HuH-7 (cell line): Measurements from ENCODE around the gene ZKSCAN4.

ENCODE experiments used
- DNase-seq: peaks from one replicate; pipeline ENCODE4 v3.0.0; 2011; ENCODE audit warnings: low spot score

Gene ZKSCAN4

DNA sequence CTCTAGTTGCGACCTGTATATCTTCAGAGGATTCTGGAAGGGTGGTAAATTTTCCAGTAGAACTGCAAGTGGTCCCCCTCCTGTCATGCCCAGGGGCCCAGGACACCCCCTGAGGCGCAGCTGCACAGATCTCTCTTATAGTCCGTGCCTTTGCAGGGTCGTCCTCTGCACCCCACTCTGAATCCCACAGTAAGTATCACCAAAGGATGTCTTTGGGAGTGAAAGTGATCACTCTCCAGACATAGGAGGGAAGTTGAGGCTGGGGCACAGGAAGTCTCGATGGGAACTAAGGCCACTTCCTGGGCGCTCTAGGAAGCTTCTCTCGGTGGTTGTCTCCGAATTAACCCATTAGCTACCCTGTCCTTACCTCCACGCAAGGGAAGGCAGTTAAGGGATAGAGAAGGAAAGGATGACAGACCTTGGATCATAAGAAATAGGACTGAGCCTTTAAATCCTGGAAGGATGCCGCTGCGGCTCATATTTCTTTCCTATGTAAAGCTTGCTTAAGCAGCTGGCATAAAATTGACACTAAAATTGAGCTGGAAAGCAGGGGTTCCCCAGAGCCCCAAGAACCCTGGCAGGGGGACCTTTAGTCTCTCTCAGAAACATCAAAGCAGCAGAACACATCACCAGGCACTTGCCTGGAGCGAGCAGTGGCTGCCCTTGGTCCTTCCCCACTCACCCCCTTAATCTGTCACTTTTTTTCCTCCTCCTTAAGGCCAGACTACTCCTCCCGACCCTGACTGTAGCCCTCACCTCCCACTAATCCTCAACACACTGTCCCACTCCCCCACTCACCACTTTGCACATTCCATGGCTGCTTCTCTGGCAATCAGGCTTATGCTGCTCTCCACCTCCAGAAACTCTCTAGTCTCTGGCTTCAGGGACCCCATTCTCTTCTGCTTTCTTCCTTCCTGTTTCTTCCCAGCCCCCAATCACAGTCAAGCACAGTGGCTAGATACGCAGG lies at the start of gene ZKSCAN4:
Gene ZKSCAN4, minus strand, starts transcription at position 261 of the 967 bp plus-strand sequence. CDS start 289 bp downstream, outside the sequence.
- peak; percentile 78 for DNase-seq

DNA sequence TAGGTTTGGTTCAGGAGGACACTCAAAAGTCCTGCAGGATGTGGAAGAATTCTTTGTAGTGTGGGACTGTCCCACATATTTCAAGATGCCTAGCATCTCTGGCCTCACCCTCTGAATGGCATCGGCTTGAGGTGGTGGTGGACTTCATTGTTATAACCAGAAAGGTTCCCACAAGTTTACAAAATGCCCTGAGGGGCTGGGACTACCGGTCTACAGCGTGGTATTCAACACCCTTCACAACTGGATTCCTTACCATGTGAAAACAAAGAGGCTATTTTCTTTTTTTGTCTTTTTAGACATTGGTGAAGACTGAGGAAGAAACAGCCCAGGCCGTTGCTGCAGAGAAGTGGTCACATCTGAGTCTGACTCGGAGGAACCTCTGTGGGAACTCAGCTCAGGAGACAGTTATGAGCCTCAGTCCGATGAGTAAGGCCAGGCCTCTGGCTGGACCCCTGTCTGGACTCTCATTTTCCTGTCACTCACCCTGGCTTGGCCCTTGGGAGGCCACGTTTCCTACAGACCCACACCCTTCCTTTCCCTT lies 44.5 kb upstream of the ZKSCAN4 start:
- no peak for DNase-seq

DNA sequence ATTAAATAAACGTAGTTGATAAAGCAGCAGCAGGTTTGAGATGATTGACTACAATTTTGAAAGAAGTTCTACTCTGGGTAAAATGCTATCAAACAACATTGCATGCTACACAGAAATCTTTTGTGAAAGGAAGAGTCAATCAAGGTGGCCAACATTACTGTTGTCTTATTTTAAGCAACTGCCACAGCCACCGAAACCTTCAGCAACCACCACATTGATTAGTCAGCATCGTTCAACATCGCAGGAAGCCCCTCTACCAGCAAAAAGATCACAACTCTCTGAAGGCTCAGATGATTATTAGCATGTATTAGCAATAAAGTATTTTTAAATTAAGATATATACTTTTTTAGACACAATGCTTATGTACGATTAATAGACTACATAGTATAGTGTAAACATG lies 43.3 kb upstream of the ZKSCAN4 start:
- DNase-seq: no peak

DNA sequence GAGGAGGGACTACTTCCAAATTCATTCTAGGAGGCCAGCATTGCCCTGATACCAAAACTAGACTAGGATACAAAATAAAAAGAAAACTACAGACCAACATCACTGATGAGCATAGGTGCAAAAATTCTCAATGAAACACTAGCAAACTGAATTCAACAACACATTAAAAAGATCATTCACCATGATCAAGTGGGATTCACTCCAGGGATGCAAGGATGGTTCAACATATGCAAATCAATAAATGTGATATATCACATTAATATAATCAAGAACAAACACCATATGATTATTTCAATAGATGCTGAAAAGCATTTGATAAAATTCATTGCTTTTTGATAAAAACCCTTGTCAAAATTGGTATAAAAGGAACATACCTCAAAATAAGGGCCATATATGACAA lies 39.5 kb upstream of the ZKSCAN4 start:
- DNase-seq: no peak

DNA sequence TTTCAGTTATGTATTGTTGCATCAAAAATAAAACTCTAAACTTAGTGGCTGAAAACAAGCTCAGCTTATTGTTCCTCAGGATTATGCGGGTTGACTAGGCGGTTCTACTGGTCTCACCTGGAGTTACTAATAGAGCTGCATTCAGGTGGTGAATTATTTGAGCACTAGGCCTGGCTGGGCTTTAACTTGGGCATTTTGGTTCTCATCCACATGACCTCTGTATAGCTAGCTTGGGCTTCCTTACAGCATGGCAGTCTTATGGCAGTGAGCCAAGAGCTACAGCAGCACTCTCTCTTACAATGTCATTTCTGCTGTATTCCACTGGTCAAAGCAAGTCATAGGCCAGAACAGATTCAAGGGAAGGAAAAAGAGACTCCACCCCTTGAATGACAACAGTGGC lies 30.9 kb upstream of the ZKSCAN4 start:
- DNase-seq: no peak

DNA sequence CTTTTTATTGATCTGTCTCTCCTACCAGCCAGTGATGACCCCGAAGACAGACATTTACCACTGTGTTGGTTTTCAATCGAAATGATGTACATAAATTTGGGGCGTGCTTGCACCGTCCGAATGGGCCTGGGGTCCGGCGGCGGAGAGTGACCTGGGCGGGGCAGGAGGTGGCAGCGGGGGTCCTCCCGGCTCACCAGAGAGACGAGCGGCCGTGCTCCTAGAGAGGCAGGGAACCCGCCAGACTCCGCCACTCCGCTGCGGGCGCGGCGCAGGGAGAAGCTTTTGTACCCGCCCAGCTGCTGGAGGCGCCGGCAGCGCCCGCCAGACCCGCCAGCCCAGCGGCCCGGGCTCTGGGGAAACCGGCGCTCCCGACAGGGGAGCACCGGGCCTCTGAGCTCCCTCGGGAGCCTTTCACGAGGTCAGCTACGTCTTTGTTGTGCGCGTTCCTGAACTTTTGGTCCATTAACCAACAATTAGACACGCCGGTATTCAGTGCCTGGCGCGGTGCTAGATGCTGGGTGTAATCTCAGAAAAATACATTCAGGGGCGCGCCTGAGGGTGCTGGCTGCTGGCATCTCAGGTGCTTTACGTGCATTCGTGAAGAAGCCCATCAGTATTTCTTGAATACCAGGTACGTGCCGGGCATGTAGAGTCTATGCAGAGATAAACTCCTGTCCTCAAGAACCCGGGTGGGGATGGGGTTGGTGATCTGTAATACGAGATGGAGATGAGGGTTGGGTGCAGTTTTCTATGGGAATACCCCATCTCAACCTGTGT lies 29.4 kb upstream of the ZKSCAN4 start, which contains the start of gene PGBD1:
Gene PGBD1, plus strand, starts transcription at position 285 of the 777 bp plus-strand sequence. CDS start 2,242 bp downstream, outside the sequence.
- peak; percentile 66 for DNase-seq

DNA sequence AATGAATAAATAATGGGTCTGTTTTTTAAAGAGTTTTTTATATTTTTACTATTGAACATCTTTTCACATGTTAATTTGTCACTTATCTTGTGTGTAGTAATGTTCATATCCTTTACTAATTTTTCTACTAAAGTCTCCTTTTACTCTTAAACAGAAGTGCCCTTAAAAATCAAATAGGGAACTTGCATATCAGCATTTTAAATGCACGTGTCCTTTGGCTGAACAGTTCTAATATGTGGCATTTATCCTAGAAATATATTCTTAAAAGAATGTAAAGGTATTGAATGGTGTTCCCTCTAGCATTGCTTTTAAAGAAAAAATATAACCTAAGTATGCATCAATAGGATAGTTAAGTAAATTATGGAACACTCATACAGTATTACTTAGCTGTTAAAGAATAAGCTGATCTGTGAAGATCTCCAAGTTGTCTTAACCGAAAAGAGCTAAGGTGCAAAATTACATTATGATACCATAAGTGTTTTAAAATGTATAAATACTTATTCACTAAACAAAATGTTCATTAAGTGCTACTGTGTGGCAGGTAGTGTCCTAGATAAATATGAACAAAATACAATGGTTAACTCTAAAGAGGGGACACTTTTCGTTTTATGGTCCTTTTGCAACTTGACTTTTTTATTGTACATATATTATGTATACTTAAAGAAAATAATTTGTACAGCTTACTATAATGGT lies 28.7 kb upstream of the ZKSCAN4 start:
- DNase-seq: no peak

DNA sequence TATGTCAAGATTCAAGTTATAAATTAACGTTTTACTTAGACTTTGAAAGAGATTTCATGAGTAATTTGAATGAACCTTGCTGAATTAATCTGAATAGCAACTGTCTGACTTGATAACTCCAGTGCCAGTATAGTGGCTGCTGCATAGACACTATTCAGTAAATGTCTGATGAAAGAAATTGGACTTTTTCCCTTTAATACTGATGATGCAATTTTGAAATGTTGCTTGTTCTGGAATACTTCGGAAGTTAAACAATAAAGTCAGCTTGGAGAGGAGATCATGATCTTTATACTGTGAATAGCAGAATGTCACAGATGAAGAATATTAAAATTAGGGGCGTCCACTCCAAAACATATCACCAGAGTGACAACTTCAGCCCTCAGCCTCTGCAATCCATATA lies 25.7 kb upstream of the ZKSCAN4 start:
- no peak for DNase-seq

DNA sequence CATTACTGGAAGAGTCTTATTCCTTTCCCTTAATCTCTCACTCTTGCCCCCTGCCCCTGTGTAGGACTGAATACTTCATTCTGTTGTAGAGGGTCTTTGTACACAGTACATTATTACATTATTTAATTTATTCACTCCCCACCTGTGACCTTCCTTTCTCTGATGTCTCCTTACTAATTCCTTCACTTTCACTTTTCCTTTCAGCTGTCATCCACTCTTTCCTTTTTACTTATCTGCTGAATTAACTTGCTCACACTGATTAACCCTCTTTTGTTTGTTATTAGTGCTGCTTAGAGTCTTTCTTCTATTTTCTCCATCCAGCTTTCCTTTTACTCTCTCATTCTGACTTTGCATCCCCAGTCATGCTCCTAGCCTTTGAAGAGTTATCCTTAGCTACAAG lies 22.8 kb upstream of the ZKSCAN4 start:
- no peak for DNase-seq

DNA sequence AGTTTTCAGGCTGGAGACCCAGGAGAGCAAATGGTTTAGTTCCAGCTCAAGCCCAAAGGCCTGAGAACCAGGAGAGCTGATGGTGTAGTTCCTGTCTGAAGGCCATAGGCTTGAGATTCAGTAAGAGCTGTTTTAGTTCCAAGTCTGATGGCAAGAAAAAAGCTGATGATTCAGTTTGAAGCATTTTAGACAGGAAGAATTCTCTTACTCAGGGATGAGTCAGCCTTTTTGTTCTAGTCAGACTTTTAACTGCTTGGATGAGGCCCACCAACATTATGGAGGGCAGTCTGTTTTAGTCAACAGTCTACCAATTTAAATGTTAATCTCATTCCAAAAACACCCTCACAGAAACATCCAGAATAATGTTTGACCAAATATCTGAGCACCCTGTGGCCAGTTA lies 17.4 kb upstream of the ZKSCAN4 start:
- no peak for DNase-seq

DNA sequence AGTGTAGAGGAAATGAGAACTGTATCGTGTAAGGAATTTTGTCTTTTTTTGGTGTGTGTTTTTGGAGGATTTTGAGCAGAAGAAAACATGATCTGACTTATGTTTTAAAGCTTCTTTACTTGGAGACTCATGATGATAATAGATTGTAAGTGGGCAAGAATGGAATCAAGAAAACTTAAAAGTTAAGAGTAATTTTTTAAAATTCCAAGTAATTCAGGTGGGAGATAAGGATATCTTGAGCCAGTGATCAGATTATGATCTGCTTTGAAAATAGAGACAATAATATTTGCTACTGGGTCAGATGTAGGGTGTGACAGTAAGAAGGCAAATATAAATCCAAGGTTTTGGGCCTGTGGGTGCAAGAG lies 15.6 kb upstream of the ZKSCAN4 start:
- no peak for DNase-seq

DNA sequence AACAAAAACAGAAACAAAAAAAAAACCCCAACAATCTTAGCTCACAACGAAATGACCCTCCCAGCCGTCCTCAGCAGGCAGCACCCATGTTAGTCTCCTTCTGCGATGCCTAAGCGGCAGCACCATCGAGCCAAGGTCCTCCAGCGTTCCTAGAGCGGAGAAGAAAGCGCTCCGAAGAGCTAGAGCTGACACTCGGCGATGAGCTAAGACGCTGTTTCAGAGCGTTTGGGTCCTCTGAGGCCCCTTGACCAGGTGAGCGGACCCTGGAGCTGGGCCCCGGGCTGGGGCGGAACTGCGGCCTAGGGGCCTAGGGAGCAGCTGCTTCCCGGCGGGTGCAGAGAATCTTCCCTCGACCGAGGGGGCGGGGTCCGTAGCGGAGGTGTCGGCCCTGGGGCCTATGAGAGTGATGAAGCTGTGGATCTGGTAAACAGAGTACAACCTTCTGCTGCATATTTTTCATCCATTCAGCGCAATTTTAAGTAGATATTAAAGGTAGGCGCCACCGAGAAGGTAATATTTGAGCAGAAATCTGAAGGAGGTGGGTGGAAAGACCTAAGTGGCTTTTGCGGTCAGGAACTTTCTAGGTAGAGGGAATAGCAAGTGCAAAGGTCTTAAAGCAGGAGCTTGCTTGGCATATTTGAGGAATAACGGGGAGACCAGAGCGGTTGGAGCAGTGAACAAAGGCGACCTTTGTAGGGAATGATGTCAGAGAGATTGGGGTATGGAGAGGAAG lies 15.1 kb upstream of the ZKSCAN4 start, which contains the start of gene ZSCAN26:
Gene ZSCAN26, plus strand, starts transcription at position 182 of the 733 bp plus-strand sequence. CDS start 4,777 bp downstream, outside the sequence.
- DNase-seq: peak; percentile 68

DNA sequence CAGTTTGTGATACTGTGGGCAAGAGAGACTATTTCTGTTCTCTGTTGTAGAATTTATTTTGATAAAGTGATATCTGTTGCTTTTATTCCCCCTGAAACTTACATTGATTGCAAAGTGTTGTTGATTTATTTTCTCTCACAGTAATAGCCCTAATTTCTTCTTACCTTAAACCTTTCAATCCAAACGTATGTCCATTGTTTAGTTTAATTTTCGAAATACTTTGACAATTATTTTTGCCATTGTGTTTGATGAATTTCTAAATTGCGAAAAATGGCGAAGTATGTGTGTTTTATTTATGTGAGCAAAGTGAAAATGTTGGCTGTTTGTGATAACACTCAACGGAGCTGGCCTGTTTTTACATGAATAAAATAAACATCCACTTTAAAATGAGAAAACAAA lies 14.5 kb upstream of the ZKSCAN4 start:
- DNase-seq: no peak

DNA sequence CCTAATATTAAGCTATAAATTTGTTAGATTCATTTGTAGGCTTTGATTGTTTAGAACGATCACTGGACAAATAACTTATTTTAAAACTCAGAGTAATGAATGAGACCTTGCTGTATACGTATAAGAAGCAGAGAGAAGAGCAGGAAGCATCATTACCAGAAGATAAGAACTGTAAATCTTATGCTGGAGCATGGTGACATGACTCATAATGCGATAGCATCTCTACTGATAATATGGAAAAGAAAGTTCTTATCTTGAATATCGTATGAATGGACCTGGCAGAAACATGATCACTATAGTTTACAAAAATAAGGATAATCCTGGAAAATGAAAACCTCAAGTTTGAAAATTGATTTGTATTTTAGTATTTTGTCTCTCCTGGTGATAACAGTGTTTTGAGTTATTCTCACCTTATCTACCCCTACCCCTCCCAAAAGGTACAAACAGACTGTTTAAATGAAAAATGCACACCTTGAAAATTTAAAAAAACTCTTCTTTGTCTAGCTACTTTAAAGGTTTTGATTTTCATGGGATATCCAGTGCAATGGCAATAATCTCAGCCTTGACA lies 12.8 kb upstream of the ZKSCAN4 start:
- no peak for DNase-seq

DNA sequence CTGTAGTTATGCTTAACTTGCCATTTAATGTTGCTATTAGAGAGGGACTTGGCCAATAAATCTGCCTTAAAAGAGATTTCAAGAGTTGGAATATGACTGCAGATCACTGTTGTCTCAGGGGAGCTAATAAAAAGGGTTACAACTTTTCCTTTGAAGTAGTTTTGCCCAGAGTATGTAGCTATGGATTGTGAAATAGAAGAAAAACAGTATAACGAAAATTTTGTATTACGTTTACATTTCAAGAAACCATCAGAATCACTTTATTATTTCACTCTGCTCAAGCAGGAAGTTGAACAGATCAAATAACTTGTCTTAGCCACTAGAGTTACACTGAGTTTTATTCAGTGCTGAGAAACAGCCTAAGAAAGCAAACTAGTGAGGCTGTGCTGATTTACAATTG lies 11.9 kb upstream of the ZKSCAN4 start:
- DNase-seq: no peak

DNA sequence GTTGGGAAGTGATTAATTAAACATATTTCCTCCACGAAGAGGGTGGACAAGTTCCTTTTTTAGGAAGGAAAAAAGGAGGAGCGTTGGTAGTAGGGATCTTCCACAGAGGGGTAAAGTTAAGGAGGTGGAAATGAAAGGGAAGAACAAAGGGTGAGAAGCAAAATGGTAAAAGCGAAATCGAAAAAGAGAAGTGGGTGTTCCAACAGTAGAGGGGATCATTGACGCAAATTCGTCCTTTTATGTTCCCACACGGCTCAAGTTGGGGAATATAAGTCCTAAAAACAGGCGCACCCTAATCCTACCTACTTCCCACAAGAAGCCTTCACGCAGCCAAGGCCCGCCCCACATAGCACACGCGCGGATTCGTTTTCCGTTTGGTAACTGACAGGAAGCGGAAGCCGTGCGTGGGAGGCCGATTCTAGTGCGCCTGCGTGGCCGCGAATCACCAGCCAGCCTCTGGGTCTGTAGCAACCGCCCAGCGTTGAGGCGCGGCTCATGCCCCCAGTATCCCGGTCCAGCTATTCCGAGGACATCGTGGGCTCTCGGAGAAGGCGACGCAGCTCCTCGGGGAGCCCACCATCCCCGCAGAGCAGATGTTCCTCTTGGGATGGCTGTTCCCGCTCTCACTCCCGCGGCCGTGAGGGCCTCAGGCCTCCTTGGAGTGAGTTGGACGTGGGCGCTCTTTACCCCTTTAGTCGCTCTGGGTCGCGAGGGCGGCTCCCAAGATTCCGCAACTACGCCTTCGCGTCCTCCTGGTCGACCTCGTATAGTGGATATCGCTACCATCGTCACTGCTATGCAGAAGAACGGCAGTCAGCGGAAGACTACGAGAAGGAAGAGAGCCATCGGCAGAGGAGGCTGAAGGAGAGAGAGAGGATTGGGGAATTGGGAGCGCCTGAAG lies 7.1 kb upstream of the ZKSCAN4 start, which contains the start of gene NKAPL:
Gene NKAPL, plus strand, starts transcription at position 421 of the 901 bp plus-strand sequence. Its CDS starts 75 bp downstream, at position 496.
- no peak for DNase-seq

DNA sequence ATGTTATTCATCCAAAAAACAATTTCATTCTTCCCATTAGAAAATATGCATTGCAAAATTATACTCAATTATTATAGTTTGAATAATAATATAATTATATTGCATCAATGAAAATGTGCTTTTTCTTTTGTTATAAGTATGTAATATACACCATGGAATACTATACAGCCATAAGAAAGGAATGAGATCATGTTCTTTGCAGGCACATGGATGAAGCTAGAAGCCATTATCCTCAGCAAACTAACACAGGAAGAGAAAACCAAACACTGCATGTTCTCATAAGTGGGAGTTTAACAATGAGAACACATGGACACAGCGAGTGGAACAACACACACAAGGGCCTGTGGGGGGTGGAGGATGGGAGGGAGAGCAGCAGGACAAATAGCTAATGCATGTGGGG lies 5.0 kb upstream of the ZKSCAN4 start:
- no peak for DNase-seq

DNA sequence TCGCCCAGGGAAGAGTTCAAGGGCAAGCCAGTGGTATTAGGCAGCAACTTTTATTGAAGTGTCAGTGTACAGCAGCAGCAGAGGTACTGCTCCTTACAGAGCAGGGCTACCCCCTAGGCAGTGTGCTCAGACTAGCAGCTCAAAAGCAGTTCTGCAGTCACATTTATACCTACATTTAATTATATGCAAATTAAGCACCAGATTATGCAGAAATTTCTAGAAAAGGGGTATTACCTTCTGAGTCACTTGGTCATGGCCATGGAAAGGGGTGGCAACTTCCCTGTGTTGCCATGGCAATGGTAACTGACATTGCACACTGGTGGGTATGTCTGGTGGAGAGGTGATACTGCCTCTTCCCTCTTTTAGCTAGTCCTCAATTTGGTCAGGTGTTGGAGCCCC lies 2.1 kb upstream of the ZKSCAN4 start:
- no peak for DNase-seq

DNA sequence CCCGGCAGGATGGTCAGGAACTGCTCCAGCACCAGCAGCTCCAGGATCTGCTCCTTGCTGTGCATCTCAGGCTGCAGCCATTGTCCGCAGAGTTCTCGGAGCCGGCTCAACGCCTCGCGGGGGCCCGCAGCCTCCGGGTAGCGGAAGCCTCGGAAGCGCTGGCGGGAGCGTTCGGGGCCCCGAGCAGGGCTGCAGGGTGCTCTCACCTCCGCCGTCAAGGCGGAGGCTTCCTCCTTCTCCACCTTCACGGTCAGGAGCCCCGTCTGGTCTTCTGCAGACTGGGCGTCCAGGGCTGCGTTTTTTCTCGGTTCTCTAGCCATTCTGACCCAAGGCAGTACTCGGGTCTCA lies 434 bp downstream of the ZKSCAN4 start:
- no peak for DNase-seq

DNA sequence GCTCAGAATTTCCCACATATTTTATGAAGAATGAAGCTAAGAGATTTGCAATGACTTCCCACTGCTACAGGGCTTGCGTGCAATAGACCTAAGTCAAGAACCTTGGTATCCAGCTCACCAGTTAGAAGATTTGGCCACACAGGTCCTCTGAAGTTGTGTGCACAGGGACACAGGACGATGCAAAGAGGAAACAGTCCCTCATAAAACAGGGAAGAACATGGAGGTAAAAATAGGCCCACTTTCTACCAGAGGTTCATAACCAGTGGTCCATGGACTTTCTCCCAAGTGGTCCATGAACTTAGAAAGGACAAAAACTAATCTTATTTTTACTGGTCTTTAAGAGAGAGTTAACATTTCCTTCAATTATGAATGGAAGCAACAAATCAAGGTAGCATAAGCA lies 1.3 kb downstream of the ZKSCAN4 start:
- DNase-seq: no peak
